A673 (cell line): ENCODE measurements around the gene RWDD3.

ENCODE experiments used
- EZH2 ChIP-seq: fragments of 200-600 bp; sonication (generic); IDR thresholded peaks from 2 replicates; pipeline ENCODE4 v1.6.1; 2017; ENCODE audit warnings: borderline replicate concordance, low read depth, mild to moderate bottlenecking, mixed read lengths, antibody characterized with exemption, low read length; ENCODE audit not compliant: poor library complexity, severe bottlenecking
- TF ChIP-seq, protein P1 (sequence below): fragments of 300-800, 200-600 bp; sonication (generic); conservative IDR thresholded peaks from 2 replicates; pipeline ENCODE4 v1.5.1; 2017; ENCODE audit warnings: low read depth, mild to moderate bottlenecking, antibody characterized with exemption, low read length, moderate library complexity, mixed read lengths

DNA sequence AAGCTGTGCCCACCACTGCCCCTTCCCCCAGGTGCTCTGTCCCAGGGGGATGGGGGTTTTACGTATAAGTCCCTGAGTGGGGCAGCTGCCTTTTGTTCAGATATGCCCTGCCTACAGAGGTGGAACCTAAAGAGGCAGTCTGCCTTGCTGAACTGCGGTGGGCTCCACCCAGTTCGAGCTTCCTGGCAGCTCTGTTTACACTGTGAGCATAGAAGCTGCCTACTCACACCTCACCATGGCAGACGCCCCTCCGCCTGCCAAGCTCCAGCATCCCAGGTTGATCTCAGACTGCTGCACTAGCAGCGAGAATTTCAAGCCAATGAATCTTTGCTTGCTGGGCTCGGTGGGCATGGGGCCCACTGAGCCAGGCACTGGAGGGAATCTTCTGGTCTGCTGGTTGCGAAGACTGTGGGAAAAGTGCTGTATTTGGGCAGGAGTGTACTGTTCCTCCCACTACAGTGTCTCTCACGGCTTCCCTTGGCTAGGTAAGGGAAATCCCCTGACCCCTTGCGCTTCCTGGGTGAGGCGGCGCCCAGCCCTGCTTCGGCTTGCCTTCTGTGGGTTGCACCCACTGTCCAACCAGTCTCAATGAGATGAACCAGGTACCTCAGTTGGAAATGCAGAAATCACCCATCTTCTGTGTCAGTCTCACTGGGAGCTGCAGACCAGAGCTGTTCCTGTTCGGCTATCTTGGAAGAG, 17.6 kb upstream of the RWDD3 start:
- TF ChIP-seq, protein P1, sequence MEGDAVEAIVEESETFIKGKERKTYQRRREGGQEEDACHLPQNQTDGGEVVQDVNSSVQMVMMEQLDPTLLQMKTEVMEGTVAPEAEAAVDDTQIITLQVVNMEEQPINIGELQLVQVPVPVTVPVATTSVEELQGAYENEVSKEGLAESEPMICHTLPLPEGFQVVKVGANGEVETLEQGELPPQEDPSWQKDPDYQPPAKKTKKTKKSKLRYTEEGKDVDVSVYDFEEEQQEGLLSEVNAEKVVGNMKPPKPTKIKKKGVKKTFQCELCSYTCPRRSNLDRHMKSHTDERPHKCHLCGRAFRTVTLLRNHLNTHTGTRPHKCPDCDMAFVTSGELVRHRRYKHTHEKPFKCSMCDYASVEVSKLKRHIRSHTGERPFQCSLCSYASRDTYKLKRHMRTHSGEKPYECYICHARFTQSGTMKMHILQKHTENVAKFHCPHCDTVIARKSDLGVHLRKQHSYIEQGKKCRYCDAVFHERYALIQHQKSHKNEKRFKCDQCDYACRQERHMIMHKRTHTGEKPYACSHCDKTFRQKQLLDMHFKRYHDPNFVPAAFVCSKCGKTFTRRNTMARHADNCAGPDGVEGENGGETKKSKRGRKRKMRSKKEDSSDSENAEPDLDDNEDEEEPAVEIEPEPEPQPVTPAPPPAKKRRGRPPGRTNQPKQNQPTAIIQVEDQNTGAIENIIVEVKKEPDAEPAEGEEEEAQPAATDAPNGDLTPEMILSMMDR: no peak
- no peak for TF ChIP-seq EZH2
